Measurements from ENCODE around the gene CCS. TPM values are rescaled to one million over a fixed set of nuclear protein-coding genes. Genes with fewer than 3 reads are reported as not detected.

CCS gene
- total and polyA plus RNA-seq, 9 of the 15 experiments (the other 6 are each of a cell fraction or from before 2014, with no cell fraction given), result 1.1 to 46.6 (median 26.8) TPM

GRCh38 chr11:66593303-66593635 lies 284 bp downstream of the CCS start (continued):
- TF ChIP-seq, protein P1, sequence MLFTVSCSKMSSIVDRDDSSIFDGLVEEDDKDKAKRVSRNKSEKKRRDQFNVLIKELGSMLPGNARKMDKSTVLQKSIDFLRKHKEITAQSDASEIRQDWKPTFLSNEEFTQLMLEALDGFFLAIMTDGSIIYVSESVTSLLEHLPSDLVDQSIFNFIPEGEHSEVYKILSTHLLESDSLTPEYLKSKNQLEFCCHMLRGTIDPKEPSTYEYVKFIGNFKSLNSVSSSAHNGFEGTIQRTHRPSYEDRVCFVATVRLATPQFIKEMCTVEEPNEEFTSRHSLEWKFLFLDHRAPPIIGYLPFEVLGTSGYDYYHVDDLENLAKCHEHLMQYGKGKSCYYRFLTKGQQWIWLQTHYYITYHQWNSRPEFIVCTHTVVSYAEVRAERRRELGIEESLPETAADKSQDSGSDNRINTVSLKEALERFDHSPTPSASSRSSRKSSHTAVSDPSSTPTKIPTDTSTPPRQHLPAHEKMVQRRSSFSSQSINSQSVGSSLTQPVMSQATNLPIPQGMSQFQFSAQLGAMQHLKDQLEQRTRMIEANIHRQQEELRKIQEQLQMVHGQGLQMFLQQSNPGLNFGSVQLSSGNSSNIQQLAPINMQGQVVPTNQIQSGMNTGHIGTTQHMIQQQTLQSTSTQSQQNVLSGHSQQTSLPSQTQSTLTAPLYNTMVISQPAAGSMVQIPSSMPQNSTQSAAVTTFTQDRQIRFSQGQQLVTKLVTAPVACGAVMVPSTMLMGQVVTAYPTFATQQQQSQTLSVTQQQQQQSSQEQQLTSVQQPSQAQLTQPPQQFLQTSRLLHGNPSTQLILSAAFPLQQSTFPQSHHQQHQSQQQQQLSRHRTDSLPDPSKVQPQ (CRISPR knock-in tag; IDR thresholded peaks at IDR 0.05; ENCODE audit: borderline replicate concordance), result no peak
- TF ChIP-seq HDAC1 (IDR thresholded peaks at IDR 0.05) (no peak), KHSRP (IDR thresholded peaks at IDR 0.05) (no peak), MXI1 (IDR thresholded peaks at IDR 0.05; ENCODE audit: low read depth, low read length) (no peak), ATF7 (IDR thresholded peaks at IDR 0.05) (peak; percentile 47; the same call in 1 of the 2 replicates), SMAD3 (CRISPR knock-in tag; conservative IDR thresholded peaks at IDR 0.05) (no peak), NCOA1 (IDR thresholded peaks at IDR 0.05; ENCODE audit: low read depth) (no peak), ZFP91 (CRISPR knock-in tag; IDR thresholded peaks at IDR 0.05) (0 out of 2 replicates have a peak, but pooled peaks have one; percentile 29), NONO (IDR thresholded peaks at IDR 0.05; ENCODE audit: low read depth in 2 of 2, low read length in 1 of 2) (no peak), ZNF12 (CRISPR knock-in tag; IDR thresholded peaks at IDR 0.05) (no peak), BRD9 (IDR thresholded peaks at IDR 0.05; ENCODE audit: low read depth, partially characterized antibody) (no peak), HOXB6 (CRISPR knock-in tag; IDR thresholded peaks at IDR 0.05; ENCODE audit: borderline replicate concordance) (no peak), CEBPB (tag; IDR thresholded peaks at IDR 0.05) (no peak), FOSL1 (tag; conservative IDR thresholded peaks at IDR 0.05) (no peak), E2F3 (CRISPR knock-in tag; IDR thresholded peaks at IDR 0.05) (no peak), KLF6 (CRISPR knock-in tag; IDR thresholded peaks at IDR 0.05; ENCODE audit: borderline replicate concordance) (no peak), ZNF140 (CRISPR knock-in tag; IDR thresholded peaks at IDR 0.05) (no peak)
- TF ChIP-seq, protein P2, sequence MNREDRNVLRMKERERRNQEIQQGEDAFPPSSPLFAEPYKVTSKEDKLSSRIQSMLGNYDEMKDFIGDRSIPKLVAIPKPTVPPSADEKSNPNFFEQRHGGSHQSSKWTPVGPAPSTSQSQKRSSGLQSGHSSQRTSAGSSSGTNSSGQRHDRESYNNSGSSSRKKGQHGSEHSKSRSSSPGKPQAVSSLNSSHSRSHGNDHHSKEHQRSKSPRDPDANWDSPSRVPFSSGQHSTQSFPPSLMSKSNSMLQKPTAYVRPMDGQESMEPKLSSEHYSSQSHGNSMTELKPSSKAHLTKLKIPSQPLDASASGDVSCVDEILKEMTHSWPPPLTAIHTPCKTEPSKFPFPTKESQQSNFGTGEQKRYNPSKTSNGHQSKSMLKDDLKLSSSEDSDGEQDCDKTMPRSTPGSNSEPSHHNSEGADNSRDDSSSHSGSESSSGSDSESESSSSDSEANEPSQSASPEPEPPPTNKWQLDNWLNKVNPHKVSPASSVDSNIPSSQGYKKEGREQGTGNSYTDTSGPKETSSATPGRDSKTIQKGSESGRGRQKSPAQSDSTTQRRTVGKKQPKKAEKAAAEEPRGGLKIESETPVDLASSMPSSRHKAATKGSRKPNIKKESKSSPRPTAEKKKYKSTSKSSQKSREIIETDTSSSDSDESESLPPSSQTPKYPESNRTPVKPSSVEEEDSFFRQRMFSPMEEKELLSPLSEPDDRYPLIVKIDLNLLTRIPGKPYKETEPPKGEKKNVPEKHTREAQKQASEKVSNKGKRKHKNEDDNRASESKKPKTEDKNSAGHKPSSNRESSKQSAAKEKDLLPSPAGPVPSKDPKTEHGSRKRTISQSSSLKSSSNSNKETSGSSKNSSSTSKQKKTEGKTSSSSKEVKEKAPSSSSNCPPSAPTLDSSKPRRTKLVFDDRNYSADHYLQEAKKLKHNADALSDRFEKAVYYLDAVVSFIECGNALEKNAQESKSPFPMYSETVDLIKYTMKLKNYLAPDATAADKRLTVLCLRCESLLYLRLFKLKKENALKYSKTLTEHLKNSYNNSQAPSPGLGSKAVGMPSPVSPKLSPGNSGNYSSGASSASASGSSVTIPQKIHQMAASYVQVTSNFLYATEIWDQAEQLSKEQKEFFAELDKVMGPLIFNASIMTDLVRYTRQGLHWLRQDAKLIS (CRISPR knock-in tag; IDR thresholded peaks at IDR 0.05), result no peak
- TF ChIP-seq, protein P3, sequence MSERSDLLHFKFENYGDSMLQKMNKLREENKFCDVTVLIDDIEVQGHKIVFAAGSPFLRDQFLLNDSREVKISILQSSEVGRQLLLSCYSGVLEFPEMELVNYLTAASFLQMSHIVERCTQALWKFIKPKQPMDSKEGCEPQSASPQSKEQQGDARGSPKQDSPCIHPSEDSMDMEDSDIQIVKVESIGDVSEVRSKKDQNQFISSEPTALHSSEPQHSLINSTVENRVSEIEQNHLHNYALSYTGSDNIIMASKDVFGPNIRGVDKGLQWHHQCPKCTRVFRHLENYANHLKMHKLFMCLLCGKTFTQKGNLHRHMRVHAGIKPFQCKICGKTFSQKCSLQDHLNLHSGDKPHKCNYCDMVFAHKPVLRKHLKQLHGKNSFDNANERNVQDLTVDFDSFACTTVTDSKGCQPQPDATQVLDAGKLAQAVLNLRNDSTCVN (CRISPR knock-in tag; IDR thresholded peaks at IDR 0.05), result 0 out of 2 replicates have a peak, but pooled peaks have one; percentile 61
